ENCODE measurements around the gene NDUFB2.

GRCh38 chr7:140704205-140704604, 7.7 kb downstream of the NDUFB2 start:
- TF ChIP-seq NR1H2 (CRISPR knock-in tag; IDR thresholded peaks at IDR 0.05) = no peak
- no peak for TF ChIP-seq JUN (CRISPR knock-in tag; IDR thresholded peaks at IDR 0.05)
- TF ChIP-seq CREM (CRISPR knock-in tag; IDR thresholded peaks at IDR 0.05) = no peak
- TF ChIP-seq ZNF121 (CRISPR knock-in tag; IDR thresholded peaks at IDR 0.05) = no peak
- TF ChIP-seq E2F4 (CRISPR knock-in tag; IDR thresholded peaks at IDR 0.05; ENCODE audit: borderline replicate concordance, low read depth) = no peak
- TF ChIP-seq TEAD1 (CRISPR knock-in tag; IDR thresholded peaks at IDR 0.05) = no peak
- TF ChIP-seq CTCF (IDR thresholded peaks at IDR 0.05) = no peak
- no peak for TF ChIP-seq FOXJ3 (CRISPR knock-in tag; IDR thresholded peaks at IDR 0.05; ENCODE audit: borderline replicate concordance)
- no peak for TF ChIP-seq NR2C2 (CRISPR knock-in tag; IDR thresholded peaks at IDR 0.05)
- no peak for TF ChIP-seq ZNF512 (CRISPR knock-in tag; IDR thresholded peaks at IDR 0.05; ENCODE audit: borderline replicate concordance)
- TF ChIP-seq ETV6 (CRISPR knock-in tag; IDR thresholded peaks at IDR 0.05) = no peak
- no peak for TF ChIP-seq ATF6 (CRISPR knock-in tag; IDR thresholded peaks at IDR 0.05)

Measured in WTC11 (cell line).